IPS DF 6.9 (cell line): ENCODE data around the gene FBXO36.
"Not testable (repeated sequence)": the region's sequence is repeated elsewhere in the genome, so short reads cannot be mapped to it uniquely, and the experiment has no call there.

Source experiments
- DNase-seq: peaks from one replicate; pipeline ENCODE4 v3.0.0-alpha.2; 2013; ENCODE audit warnings: low read depth, low spot score
- H3K27ac ChIP-seq: one replicate; pipeline ENCODE4 v1.5.1; 2013; ENCODE audit warnings: low read length, control low read depth
- H3K27me3 ChIP-seq: 2 replicates; pipeline ENCODE4 v1.6.1; 2013; ENCODE audit warnings: mild to moderate bottlenecking, low read length; ENCODE audit not compliant: control insufficient read depth, insufficient read depth
- H3K36me3 ChIP-seq: 2 replicates; pipeline ENCODE4 v1.6.1; 2013; ENCODE audit warnings: low read length; ENCODE audit not compliant: control insufficient read depth, insufficient read depth
- H3K4me1 ChIP-seq: 2 replicates; pipeline ENCODE4 v1.6.1; 2013; ENCODE audit warnings: low read length; ENCODE audit not compliant: control insufficient read depth, insufficient read depth
- H3K4me3 ChIP-seq: 2 replicates; pipeline ENCODE4 v1.5.1; 2013; ENCODE audit warnings: mild to moderate bottlenecking, low read length
- H3K9me3 ChIP-seq: 2 replicates; pipeline ENCODE4 v1.6.1; 2013; ENCODE audit warnings: low read length, inconsistent platforms; ENCODE audit not compliant: control insufficient read depth, insufficient read depth
- WGBS: extraction: QIAGEN DNeasy Blood & Tissue Kit; methylation state at CpG from one replicate; pipeline ENCODE4 v1.1.7; 2013; ENCODE audit warnings: mixed read lengths, missing lambda C conversion rate; ENCODE audit not compliant: insufficient read length, insufficient coverage; 5-methylcytosine and 5-hydroxymethylcytosine counted together

Gene FBXO36

DNA sequence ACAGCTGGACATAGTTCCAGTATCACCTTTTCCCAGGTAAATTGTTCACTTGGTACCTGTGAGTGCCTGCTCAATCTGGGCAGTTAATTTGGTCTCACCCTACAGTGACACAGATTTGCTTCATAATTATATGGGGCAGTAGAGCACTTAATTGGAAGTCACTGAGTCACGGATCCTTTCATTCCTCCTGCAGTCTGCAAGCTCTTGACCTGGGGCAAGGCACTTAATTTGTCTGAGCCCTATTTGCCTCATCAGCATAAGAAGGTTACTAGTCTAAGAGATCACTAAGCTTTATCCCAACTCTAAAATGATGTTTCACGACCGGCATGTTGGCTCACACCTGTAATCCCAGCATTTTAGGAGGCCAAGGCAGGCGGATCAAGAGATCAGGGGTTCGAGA lies 8.9 kb downstream of the FBXO36 start:
- no CpG with 5 or more reads among the region's 5 CpGs for WGBS
- H3K27ac ChIP-seq = no peak overlapping the region
- DNase-seq = no peak

DNA sequence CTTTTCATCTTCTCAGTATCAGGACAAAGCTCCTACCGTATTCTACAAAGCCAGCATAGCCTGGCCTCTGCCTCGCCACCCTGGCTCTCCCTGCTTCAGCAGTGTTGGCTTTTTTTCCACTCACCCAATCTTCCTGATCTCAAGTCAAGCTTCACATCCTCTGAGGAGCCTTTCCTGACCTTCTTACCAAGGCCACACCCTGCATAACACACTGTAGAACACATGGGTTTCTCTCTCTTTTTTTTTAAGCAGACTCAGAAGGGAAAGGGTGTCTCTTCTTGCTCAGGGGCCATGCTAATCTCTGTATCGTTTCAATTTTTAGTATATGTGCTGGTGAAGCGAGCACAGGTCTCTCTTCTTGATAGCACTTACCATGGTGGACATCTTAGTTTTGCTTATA lies 15.2 kb downstream of the FBXO36 start:
- Histone ChIP-seq H3K27me3 (no peaks in the 10 kb centered on the region), H3K36me3 (no peaks in the 10 kb centered on the region), H3K27ac (no peak overlapping the region), H3K9me3 (no peaks in the 10 kb centered on the region), H3K4me3 (no peak overlapping the region), H3K4me1 (no peaks in the 10 kb centered on the region)
- no CpG with 5 or more reads among the region's 4 CpGs for WGBS
- DNase-seq = no peak

More for the DNA sequence above, 8.9 kb downstream of the FBXO36 start:
- Histone ChIP-seq H3K27me3 (no peaks in the 10 kb centered on the region), H3K4me1 (no peaks in the 10 kb centered on the region), H3K9me3 (no peaks in the 10 kb centered on the region), H3K4me3 (no peak overlapping the region), H3K36me3 (no peaks in the 10 kb centered on the region)

DNA sequence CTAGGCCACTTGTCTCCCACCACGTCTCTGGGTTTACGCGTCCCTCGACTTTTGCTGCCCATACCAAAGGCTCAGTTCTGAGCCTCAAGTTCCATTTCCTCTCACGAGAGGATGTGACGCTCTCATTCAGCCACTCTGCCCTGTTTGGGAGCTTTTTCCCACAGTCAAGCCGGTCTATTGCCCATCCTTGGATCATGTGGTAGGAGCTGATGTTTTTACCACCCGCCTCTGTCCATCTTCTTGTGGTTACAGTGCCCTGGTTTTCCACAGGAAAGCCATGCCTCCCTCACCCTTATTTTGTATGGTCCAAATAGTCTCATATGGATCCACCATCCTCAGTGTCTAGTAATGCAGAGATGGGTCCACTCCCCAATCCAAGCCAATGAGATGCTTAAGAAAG lies 20.4 kb downstream of the FBXO36 start:
- H3K4me1 ChIP-seq = no peaks in the 10 kb centered on the region; the same call in 1 of the 2 replicates
- DNase-seq = no peak
- no CpG with 5 or more reads among the region's 8 CpGs for WGBS

DNA sequence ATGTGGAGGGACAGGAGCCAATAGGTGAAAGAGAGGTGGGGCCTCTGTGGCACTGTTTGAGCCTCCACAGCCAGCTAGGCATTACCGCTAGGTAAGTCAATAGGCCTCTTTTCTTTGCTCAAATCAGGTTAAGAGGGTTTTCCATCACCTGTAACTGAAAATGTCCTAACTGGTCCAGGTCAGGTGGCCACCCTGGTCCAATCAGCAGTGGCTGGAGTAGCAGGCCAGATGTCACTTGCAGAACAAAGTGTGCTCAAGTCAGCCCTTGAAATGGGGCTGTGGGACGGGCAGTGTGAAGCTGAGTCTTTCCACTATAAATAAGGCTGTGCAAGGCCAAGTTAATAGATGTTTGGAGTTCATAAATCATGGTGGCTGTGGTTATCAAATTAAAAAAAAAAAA lies 20.9 kb downstream of the FBXO36 start:
- Histone ChIP-seq H3K4me3 (no peak overlapping the region), H3K27ac (no peak overlapping the region), H3K27me3 (no peaks in the 10 kb centered on the region), H3K4me1 (no peaks in the 10 kb centered on the region; the same call in 1 of the 2 replicates), H3K36me3 (no peaks in the 10 kb centered on the region), H3K9me3 (no peaks in the 10 kb centered on the region)
- no CpG with 5 or more reads among the region's 2 CpGs for WGBS
- no peak for DNase-seq

More for the DNA sequence above, 20.4 kb downstream of the FBXO36 start:
- no peaks in the 10 kb centered on the region for H3K27me3 ChIP-seq
- H3K27ac ChIP-seq = no peak overlapping the region
- no peaks in the 10 kb centered on the region for H3K36me3 ChIP-seq
- no peak overlapping the region for H3K4me3 ChIP-seq
- H3K9me3 ChIP-seq = no peaks in the 10 kb centered on the region

DNA sequence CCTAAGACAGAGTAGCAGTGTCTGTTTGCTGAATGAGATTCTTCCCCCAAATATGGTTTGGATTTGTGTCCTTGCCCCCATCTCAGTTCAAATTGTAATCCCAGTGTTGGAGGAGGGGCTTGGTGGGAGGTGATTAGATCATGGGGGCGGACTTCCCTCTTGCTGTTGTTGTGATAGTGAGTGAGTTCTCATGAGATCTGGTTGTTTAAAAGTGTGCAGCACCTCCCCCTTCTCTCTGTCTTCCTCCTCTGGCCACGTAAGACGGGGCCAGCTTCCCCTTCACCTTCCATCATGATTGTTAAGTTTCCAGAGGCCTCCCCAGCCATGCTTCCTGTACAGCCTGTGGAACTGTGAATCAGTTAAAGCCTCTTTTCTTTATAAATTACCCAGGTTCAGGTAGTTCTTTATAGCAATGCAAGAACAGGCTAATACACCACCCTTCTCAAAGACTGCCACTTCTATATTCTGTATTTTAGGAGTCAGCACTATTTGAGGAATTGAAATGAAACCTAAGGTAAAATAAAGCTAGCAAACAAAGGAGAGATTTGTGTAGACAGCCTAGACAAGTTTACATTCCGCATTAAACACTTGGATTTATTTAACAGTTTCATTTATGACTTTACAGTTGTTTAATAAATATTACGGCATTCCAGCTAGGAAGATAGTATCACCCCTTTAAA lies 21.6 kb downstream of the FBXO36 start:
- no peaks in the 10 kb centered on the region for H3K36me3 ChIP-seq
- no peak overlapping the region for H3K27ac ChIP-seq
- DNase-seq = no peak
- no CpG with 5 or more reads among the region's 5 CpGs for WGBS
- H3K27me3 ChIP-seq = no peaks in the 10 kb centered on the region
- no peaks in the 10 kb centered on the region; the same call in 1 of the 2 replicates for H3K4me1 ChIP-seq
- H3K9me3 ChIP-seq = no peaks in the 10 kb centered on the region
- no peak overlapping the region for H3K4me3 ChIP-seq

DNA sequence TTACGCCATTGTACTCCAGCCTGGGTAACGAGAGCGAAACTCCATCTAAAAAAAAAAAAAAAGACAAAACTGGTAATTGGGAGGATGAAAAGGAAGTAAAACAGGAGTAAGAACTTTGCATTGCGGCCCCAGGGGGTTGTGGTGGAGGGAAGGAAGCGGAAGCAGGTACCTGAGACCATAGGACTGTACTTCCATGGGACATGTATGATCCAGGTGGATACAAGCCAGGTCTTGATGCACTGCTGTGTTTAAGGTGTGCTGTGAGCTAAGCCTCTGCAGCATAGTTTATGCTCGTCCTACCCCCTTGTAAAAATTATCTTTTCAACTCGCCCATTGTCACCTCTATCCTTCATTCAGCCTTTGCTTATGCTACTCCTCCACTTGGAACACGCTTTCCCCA lies 23.7 kb downstream of the FBXO36 start:
- WGBS = no CpG with 5 or more reads among the region's 8 CpGs

DNA sequence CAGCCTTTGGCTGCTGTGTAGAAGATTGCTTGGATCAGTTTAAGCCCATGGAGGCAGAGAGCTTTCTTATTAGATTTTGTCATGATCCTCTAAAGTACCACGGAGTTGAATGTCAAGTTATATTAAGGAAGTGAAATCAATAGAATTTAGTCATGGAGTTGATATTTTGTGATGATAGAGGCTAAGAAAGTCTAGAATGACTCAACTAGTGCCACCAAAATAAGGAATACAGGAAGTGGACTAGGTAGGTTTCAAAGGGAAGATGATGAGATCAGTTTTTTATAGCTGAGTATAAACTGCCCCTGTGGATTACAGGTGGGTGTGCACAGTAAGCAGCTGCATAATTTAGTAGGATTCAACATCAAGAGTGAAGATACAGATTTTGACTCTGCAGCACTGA lies 25.2 kb downstream of the FBXO36 start:
- H3K36me3 ChIP-seq = no peaks in the 10 kb centered on the region
- H3K4me1 ChIP-seq = peaks cover under 1% of the 10 kb centered on the region
- no peaks in the 10 kb centered on the region for H3K27me3 ChIP-seq
- no peaks in the 10 kb centered on the region for H3K9me3 ChIP-seq
- DNase-seq = no peak
- no peak overlapping the region for H3K27ac ChIP-seq
- H3K4me3 ChIP-seq = no peak overlapping the region
- WGBS = no CpG with 5 or more reads among the region's 1 CpG

More for the DNA sequence above, 23.7 kb downstream of the FBXO36 start:
- no peak overlapping the region for H3K27ac ChIP-seq
- no peak for DNase-seq
- H3K9me3 ChIP-seq = no peaks in the 10 kb centered on the region
- H3K36me3 ChIP-seq = no peaks in the 10 kb centered on the region
- no peaks in the 10 kb centered on the region; the same call in 1 of the 2 replicates for H3K4me1 ChIP-seq
- no peak overlapping the region for H3K4me3 ChIP-seq
- H3K27me3 ChIP-seq = no peaks in the 10 kb centered on the region

DNA sequence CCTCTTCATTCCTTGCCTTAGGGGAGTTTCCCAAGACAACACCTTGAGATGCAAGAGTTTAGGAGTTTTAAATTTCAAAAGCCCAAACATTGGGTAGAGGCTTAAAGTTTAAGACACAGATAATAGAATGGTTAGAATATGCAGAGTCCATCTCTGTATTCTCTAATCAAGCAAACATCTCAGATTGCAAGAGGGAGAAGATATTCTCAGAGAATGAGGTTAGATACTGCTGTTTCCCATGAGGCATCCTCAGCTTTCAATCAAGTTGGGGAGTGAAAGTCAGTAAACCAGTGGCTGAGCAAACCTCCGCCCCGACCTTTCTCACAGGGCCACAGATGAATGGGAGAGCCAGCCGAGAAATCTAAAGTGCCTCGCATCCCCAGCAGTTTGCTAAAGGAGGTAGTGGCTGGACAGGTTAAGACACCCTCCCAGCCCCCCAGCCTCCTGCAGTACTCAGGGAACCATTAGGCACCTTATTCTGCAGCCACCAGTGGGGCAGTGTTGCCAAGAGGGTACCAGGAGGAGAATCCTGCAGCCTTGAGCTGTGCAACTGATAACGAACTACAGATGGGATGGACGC lies 30.0 kb downstream of the FBXO36 start:
- H3K9me3 ChIP-seq = no peaks in the 10 kb centered on the region
- no peak for DNase-seq
- H3K27ac ChIP-seq = no peak overlapping the region
- no CpG with 5 or more reads among the region's 6 CpGs for WGBS
- peaks cover 1% of the 10 kb centered on the region for H3K4me1 ChIP-seq
- no peak overlapping the region for H3K4me3 ChIP-seq
- no peaks in the 10 kb centered on the region for H3K36me3 ChIP-seq
- H3K27me3 ChIP-seq = no peaks in the 10 kb centered on the region

DNA sequence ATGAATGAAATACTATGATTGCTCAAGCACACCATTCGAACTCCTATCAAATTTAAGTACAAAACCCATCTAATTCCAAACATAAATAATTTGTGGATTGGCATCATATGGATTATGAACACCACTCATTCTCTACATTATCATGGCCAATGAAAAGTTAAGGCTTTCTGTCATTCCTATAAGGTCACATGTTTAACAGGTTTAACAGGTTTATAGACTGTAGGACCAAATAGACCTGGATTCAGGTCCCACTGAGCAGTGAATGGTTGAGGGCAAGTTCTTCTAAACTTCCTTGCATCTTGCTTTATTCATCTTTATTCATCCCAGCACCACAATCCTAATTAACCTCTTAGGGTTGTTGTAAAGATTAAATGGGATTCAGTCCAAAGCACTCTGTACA lies 33.4 kb downstream of the FBXO36 start:
- WGBS = no CpG with 5 or more reads among the region's 1 CpG

DNA sequence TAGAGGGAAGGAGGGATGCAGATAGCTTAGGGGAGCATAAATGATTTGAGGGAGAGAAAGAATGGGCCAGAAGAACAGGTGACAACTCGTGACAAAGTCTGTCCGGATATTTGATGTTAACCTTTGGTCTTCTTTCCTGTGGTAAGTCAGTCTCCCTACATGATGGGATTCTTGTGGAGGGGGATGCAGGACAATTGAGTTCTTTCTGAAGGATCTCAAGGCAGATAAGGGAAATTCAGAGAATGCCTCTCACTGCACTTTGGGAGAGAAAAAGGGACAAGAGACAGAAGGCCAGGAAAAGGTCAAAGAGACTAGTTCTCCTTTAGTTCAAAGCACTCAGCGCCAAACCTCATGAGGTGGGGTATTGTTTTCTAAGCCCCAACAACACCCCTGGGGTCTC lies 34.2 kb downstream of the FBXO36 start:
- no peaks in the 10 kb centered on the region for H3K9me3 ChIP-seq
- H3K36me3 ChIP-seq = no peaks in the 10 kb centered on the region
- H3K4me1 ChIP-seq = peaks cover 1% of the 10 kb centered on the region; the same call in 1 of the 2 replicates
- no peak overlapping the region for H3K4me3 ChIP-seq
- H3K27ac ChIP-seq = no peak overlapping the region
- no peak for DNase-seq
- no CpG with 5 or more reads among the region's 3 CpGs for WGBS
- H3K27me3 ChIP-seq = no peaks in the 10 kb centered on the region

More for the DNA sequence above, 33.4 kb downstream of the FBXO36 start:
- Histone ChIP-seq H3K36me3 (no peaks in the 10 kb centered on the region), H3K9me3 (no peaks in the 10 kb centered on the region), H3K4me1 (peaks cover 1% of the 10 kb centered on the region; the same call in 1 of the 2 replicates), H3K27ac (no peak overlapping the region), H3K4me3 (no peak overlapping the region), H3K27me3 (no peaks in the 10 kb centered on the region)
- DNase-seq = no peak

DNA sequence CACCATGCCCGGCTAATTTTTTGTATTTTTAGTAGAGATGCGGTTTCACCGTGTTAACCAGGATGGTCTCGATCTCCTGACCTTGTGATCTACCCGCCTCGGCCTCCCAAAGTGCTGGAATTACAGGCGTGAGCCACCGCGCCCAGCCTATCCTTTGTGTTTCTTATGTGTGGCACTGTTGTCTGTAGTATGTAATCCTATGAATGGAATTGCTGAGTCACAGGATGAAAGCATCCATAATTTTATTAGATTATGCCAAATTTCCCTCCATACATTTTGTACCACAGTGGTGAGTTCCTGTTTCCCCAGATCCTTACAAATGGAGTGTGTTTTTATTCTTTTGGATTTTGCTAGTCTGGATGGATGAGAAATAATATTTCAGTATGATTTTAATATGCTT lies 41.3 kb downstream of the FBXO36 start:
- not testable (repeated sequence) for H3K4me3 ChIP-seq, H3K4me1 ChIP-seq, H3K36me3 ChIP-seq, H3K27me3 ChIP-seq, DNase-seq, H3K27ac ChIP-seq, H3K9me3 ChIP-seq
- whole genome bisulfite sequencing = no CpG with 5 or more reads among the region's 9 CpGs
